CD4-positive, alpha-beta T cell (primary cell): ENCODE measurements around the gene TSPAN16. TPM values are rescaled to one million over a fixed set of nuclear protein-coding genes. Genes with fewer than 3 reads are reported as not detected.

Source experiments
- ATAC-seq: fragments of 200-7000 bp; cut with Tn5 transposase; one replicate; pipeline ENCODE4 v1.10.0; 2022; ENCODE audit warnings: mild to moderate bottlenecking; ENCODE audit not compliant: poor library complexity
- CTCF ChIA-PET: fragments of 350-600 bp; sonication (Branson Sonifier 250); formaldehyde crosslinking; loops from one replicate; lab custom pipeline; 2021; ENCODE audit warnings: antibody characterized with exemption, inconsistent platforms; lab: Charles Lee
- POLR2A ChIA-PET: fragments of 350-600 bp; sonication (Branson Sonifier 250); formaldehyde crosslinking; loops from one replicate; lab custom pipeline; 2021; ENCODE audit warnings: antibody characterized with exemption, inconsistent platforms; lab: Charles Lee
- DNase-seq, 14 experiments: peaks; one replicate each; pipeline ENCODE4 v3.0.0-alpha.2; 2013 to 2020; ENCODE audit warnings: mixed read lengths in 2 of 14
- H3K27ac ChIP-seq, 2 donors: one replicate each; pipeline versions ENCODE4 v1.5.1 to v1.7.0; 2013; ENCODE audit warnings: low read length in 2 of 2, low read depth in 1 of 2, mild to moderate bottlenecking in 1 of 2
- H3K27me3 ChIP-seq, 2 experiments: 1 replicate in 1 of 2; 2 replicates in 1 of 2; pipeline versions ENCODE4 v1.6.1 to v1.7.0; 2013; ENCODE audit warnings: low read length in 2 of 2, control low read depth in 1 of 2, mild to moderate bottlenecking in 1 of 2, moderate library complexity in 1 of 2; ENCODE audit not compliant: insufficient read depth in 2 of 2, control insufficient read depth in 1 of 2
- H3K36me3 ChIP-seq: one replicate; pipeline ENCODE4 v1.6.1; 2013; ENCODE audit warnings: low read length, control low read depth; ENCODE audit not compliant: insufficient read depth
- H3K4me1 ChIP-seq: one replicate; pipeline ENCODE4 v1.6.1; 2013; ENCODE audit warnings: low read length, control low read depth; ENCODE audit not compliant: insufficient read depth
- H3K4me3 ChIP-seq: one replicate; pipeline ENCODE4 v1.5.1; 2013; ENCODE audit warnings: mild to moderate bottlenecking, low read length, moderate library complexity
- H3K9me3 ChIP-seq, 2 experiments: 1 replicate in 1 of 2; 2 replicates in 1 of 2; pipeline versions ENCODE4 v1.6.1 to v1.7.0; 2013; ENCODE audit warnings: low read length in 2 of 2, mild to moderate bottlenecking in 2 of 2, control low read depth in 1 of 2, moderate library complexity in 1 of 2; ENCODE audit not compliant: control insufficient read depth in 1 of 2, insufficient read depth in 1 of 2
- H3K27ac Mint-ChIP-seq: one replicate; pipeline ENCODE4 v1.8.0; 2020; ENCODE audit warnings: mixed read lengths
- H3K27me3 Mint-ChIP-seq: one replicate; pipeline ENCODE4 v1.8.0; 2021; ENCODE audit warnings: mixed read lengths
- H3K36me3 Mint-ChIP-seq: one replicate; pipeline ENCODE4 v1.8.0; 2021; ENCODE audit warnings: low read depth, mixed read lengths
- H3K4me1 Mint-ChIP-seq: one replicate; pipeline ENCODE4 v1.8.0; 2021; ENCODE audit warnings: low read depth, mixed read lengths
- H3K4me3 Mint-ChIP-seq: one replicate; pipeline ENCODE4 v1.8.0; 2020; ENCODE audit warnings: mild to moderate bottlenecking, mixed read lengths
- H3K9me3 Mint-ChIP-seq: one replicate; pipeline ENCODE4 v1.8.0; 2020; ENCODE audit warnings: mixed read lengths
- CTCF ChIP-seq: fragments of 200-600 bp; IDR thresholded peaks from one replicate; pipeline ENCODE4 v1.8.0; 2022; ENCODE audit warnings: antibody characterized with exemption, mild to moderate bottlenecking
- intact Hi-C, 2 experiments: fragments of 100-400 bp; cut with DNase I in 1 of 2; cut with micrococcal nuclease in 1 of 2; formaldehyde crosslinking; loops; one replicate each; pipeline versions ENCODE4 v1.15.1 to v1.9.0; 2023 to 2025; cut with DNase I, micrococcal nuclease
- total RNA-seq, 174 experiments: library from RNA in 2 of 174; stranded (reverse) in 2 of 174; gene quantifications; one replicate each; pipeline ENCODE4 v1.2.3 and lab custom pipeline; 2021 to 2026

The TSPAN16 gene
- total RNA-seq, 2 experiments from 2014 or later: not detected

- Mint-ChIP-seq H3K4me3 (no peak overlapping the region), H3K27ac (no peak overlapping the region), H3K9me3 (no peaks in the 10 kb centered on the region), H3K27me3 (peaks cover 10% of the 10 kb centered on the region), H3K36me3 (peaks cover 4% of the 10 kb centered on the region), H3K4me1 (peaks cover 13% of the 10 kb centered on the region)
- Histone ChIP-seq H3K27ac (no peak overlapping the region), H3K4me1 (peaks cover 18% of the 10 kb centered on the region), H3K4me3 (no peak overlapping the region), H3K9me3 (no peaks in the 10 kb centered on the region), H3K27me3 (peaks cover 0 to 2% of the 10 kb centered on the region in 2 experiments), H3K36me3 (no peaks in the 10 kb centered on the region)
- ATAC-seq: no peak
- TF ChIP-seq CTCF: no peak
- POLR2A ChIA-PET: interaction anchor here (2.3 kb wide), 1 partner anchor 17 kb away, joined by 8 read pairs; the partner anchor contains the start of gene RAB3D
- intact Hi-C loops: no loop called here
- CTCF ChIA-PET: interaction anchor here (0.7 kb wide), 1 partner anchor 58 kb away, joined by 3 read pairs; no protein-coding TSS in a partner anchor
- no peak for DNase-seq
Measured at GRCh38 chr19:11322269-11323024, 26.5 kb downstream of the TSPAN16 start.

GRCh38 chr19:11323601-11324078, 27.7 kb downstream of the TSPAN16 start:
- Mint-ChIP-seq H3K4me3 (no peak overlapping the region), H3K9me3 (no peaks in the 10 kb centered on the region), H3K4me1 (peaks cover 13% of the 10 kb centered on the region), H3K36me3 (peaks cover 4% of the 10 kb centered on the region), H3K27me3 (peaks cover 9% of the 10 kb centered on the region), H3K27ac (no peak overlapping the region)
- intact Hi-C loops: no loop called here
- Histone ChIP-seq H3K27me3 (peaks cover 0 to 2% of the 10 kb centered on the region in 2 experiments), H3K4me3 (no peak overlapping the region), H3K9me3 (no peaks in the 10 kb centered on the region), H3K4me1 (peaks cover 18% of the 10 kb centered on the region), H3K27ac (no peak overlapping the region), H3K36me3 (no peaks in the 10 kb centered on the region)
- TF ChIP-seq CTCF: no peak
- ChIA-PET POLR2A (interaction anchor here (0.7 to 2.3 kb wide), 2 partner anchors 16 to 58 kb away, joined by 3 to 8 read pairs; partner anchors contain the start of gene RAB3D), CTCF (interaction anchor here (0.7 kb wide), 1 partner anchor 57 kb away, joined by 3 read pairs; no protein-coding TSS in a partner anchor)
- peak; percentile 14 for ATAC-seq
- DNase-seq: no peak

GRCh38 chr19:11324079-11324661, 28.2 kb downstream of the TSPAN16 start:
- Histone ChIP-seq H3K27me3 (peaks cover 0 to 2% of the 10 kb centered on the region in 2 experiments), H3K36me3 (no peaks in the 10 kb centered on the region), H3K9me3 (no peaks in the 10 kb centered on the region), H3K4me3 (no peak overlapping the region), H3K4me1 (peaks cover 18% of the 10 kb centered on the region), H3K27ac (no peak overlapping the region)
- H3K27ac Mint-ChIP-seq: no peak overlapping the region
- peak; percentile 54 for ATAC-seq
- peak in 7 of 14 experiments; percentile 7 to 71 (median 40) for DNase-seq
- POLR2A ChIA-PET: interaction anchor here (0.7 to 2.3 kb wide), 2 partner anchors 15 to 57 kb away, joined by 3 to 8 read pairs; partner anchors contain the start of gene RAB3D
- H3K36me3 Mint-ChIP-seq: peaks cover 4% of the 10 kb centered on the region
- H3K27me3 Mint-ChIP-seq: peaks cover 5% of the 10 kb centered on the region
- intact Hi-C loops: no loop called here
- CTCF ChIA-PET: no interaction called here
- H3K4me3 Mint-ChIP-seq: no peak overlapping the region
- TF ChIP-seq CTCF: no peak
- H3K4me1 Mint-ChIP-seq: peaks cover 13% of the 10 kb centered on the region
- H3K9me3 Mint-ChIP-seq: no peaks in the 10 kb centered on the region
